Measurements from ENCODE around the gene TMEM94.

TMEM94 gene

GRCh38 chr17:75412455-75413317 lies 43.7 kb upstream of the TMEM94 start:
- TF ChIP-seq CTCF (IDR thresholded peaks at IDR 0.05): peak; percentile 79
- Histone ChIP-seq H3K27ac (no peak overlapping the region), H3K9ac (no peak overlapping the region), H3K36me3 (ENCODE audit: control insufficient read depth, insufficient read depth, low read length) (no peaks in the 10 kb centered on the region), H3K9me3 (ENCODE audit: control insufficient read depth, low read length) (no peaks in the 10 kb centered on the region), H3K27me3 (ENCODE audit: control insufficient read depth, insufficient read depth, low read length) (no peaks in the 10 kb centered on the region), H2AFZ (peak overlapping the region; percentile 71), H3K79me2 (no peaks in the 10 kb centered on the region), H3K4me3 (ENCODE audit: low read depth, low read length) (peak overlapping the region; percentile 23), H3K4me1 (no peaks in the 10 kb centered on the region), H3K4me2 (ENCODE audit: low read length) (peak overlapping the region; percentile 68)

GRCh38 chr17:75414488-75414887 lies 41.9 kb upstream of the TMEM94 start:
- H3K27ac ChIP-seq: no peak overlapping the region
- H3K9me3 ChIP-seq (ENCODE audit: control insufficient read depth, low read length): no peaks in the 10 kb centered on the region
- no peaks in the 10 kb centered on the region for H3K4me1 ChIP-seq
- TF ChIP-seq CTCF (IDR thresholded peaks at IDR 0.05): no peak
- H3K79me2 ChIP-seq: no peaks in the 10 kb centered on the region
- H2AFZ ChIP-seq: no peak overlapping the region
- H3K36me3 ChIP-seq (ENCODE audit: control insufficient read depth, insufficient read depth, low read length): no peaks in the 10 kb centered on the region
- no peak overlapping the region for H3K4me3 ChIP-seq (ENCODE audit: low read depth, low read length)
- H3K27me3 ChIP-seq (ENCODE audit: control insufficient read depth, insufficient read depth, low read length): no peaks in the 10 kb centered on the region
- no peak overlapping the region for H3K9ac ChIP-seq
- no peak overlapping the region for H3K4me2 ChIP-seq (ENCODE audit: low read length)

GRCh38 chr17:75416006-75416405 lies 40.4 kb upstream of the TMEM94 start:
- H3K4me2 ChIP-seq (ENCODE audit: low read length): no peak overlapping the region
- H3K9ac ChIP-seq: no peak overlapping the region
- no peak overlapping the region for H2AFZ ChIP-seq
- TF ChIP-seq CTCF (IDR thresholded peaks at IDR 0.05): no peak
- H3K4me3 ChIP-seq (ENCODE audit: low read depth, low read length): no peak overlapping the region
- H3K4me1 ChIP-seq: no peaks in the 10 kb centered on the region
- no peaks in the 10 kb centered on the region for H3K36me3 ChIP-seq (ENCODE audit: control insufficient read depth, insufficient read depth, low read length)
- H3K27ac ChIP-seq: no peak overlapping the region
- H3K27me3 ChIP-seq (ENCODE audit: control insufficient read depth, insufficient read depth, low read length): no peaks in the 10 kb centered on the region
- H3K9me3 ChIP-seq (ENCODE audit: control insufficient read depth, low read length): no peaks in the 10 kb centered on the region
- no peaks in the 10 kb centered on the region for H3K79me2 ChIP-seq

- H3K9me3 ChIP-seq (ENCODE audit: control insufficient read depth, low read length): no peaks in the 10 kb centered on the region
- H3K27ac ChIP-seq: no peak overlapping the region
- no peaks in the 10 kb centered on the region for H3K36me3 ChIP-seq (ENCODE audit: control insufficient read depth, insufficient read depth, low read length)
- no peaks in the 10 kb centered on the region for H3K27me3 ChIP-seq (ENCODE audit: control insufficient read depth, insufficient read depth, low read length)
- H3K4me3 ChIP-seq (ENCODE audit: low read depth, low read length): no peak overlapping the region
- TF ChIP-seq CTCF (IDR thresholded peaks at IDR 0.05): no peak
- H2AFZ ChIP-seq: no peak overlapping the region
- H3K79me2 ChIP-seq: no peaks in the 10 kb centered on the region
- H3K4me1 ChIP-seq: no peaks in the 10 kb centered on the region
- H3K4me2 ChIP-seq (ENCODE audit: low read length): no peak overlapping the region
- H3K9ac ChIP-seq: no peak overlapping the region
Observed at GRCh38 chr17:75417054-75417580, 39.3 kb upstream of the TMEM94 start.
